Left ventricle myocardium inferior (tissue), 1 donor: ENCODE results near the gene NLRC5. TPM values are rescaled to one million over a fixed set of nuclear protein-coding genes. Genes with fewer than 3 reads are reported as not detected.

Source experiments
- DNase-seq: peaks from one replicate; pipeline ENCODE4 v3.0.0-alpha.2; 2020
- H3K27ac ChIP-seq: fragments of 200-600 bp; replicated peaks from 2 replicates; pipeline ENCODE4 v1.8.0; 2021
- H3K27me3 ChIP-seq: fragments of 200-600 bp; 2 replicates; pipeline ENCODE4 v1.8.0; 2021; ENCODE audit warnings: low read depth
- H3K36me3 ChIP-seq: fragments of 200-600 bp; 2 replicates; pipeline ENCODE4 v1.8.0; 2021
- H3K4me1 ChIP-seq: fragments of 200-600 bp; 2 replicates; pipeline ENCODE4 v1.8.0; 2021
- H3K4me3 ChIP-seq: fragments of 200-600 bp; 2 replicates; pipeline ENCODE4 v1.8.0; 2021; ENCODE audit warnings: mild to moderate bottlenecking, moderate library complexity
- H3K9me3 ChIP-seq: fragments of 200-600 bp; replicated peaks from 2 replicates; pipeline ENCODE4 v1.8.0; 2021
- CTCF ChIP-seq: fragments of 200-600 bp; IDR thresholded peaks from 2 replicates; pipeline ENCODE4 v1.8.0; 2021; ENCODE audit warnings: antibody characterized with exemption, mild to moderate bottlenecking, borderline replicate concordance
- intact Hi-C: fragments of 100-400 bp; cut with micrococcal nuclease; formaldehyde crosslinking; loops from one replicate; pipeline ENCODE4 v1.11.0; 2022
- total RNA-seq: library from RNA; stranded (reverse); fragmentation: NEBNext Ultra II Directional; extraction: Animal tissue kit (Norgen Biotek cat#: 25700); gene quantifications from one replicate; pipeline ENCODE4 v1.2.1, GENCODE V29; 2021
- donor health status: DM: no; HTN: yes; CAD: no; lungs with severe emphysema.

The NLRC5 gene
- total RNA-seq, 1 donor from 2014 or later: 6.6 TPM

GRCh38 chr16:57044931-57045693 lies 55.8 kb downstream of the NLRC5 start:
- Histone ChIP-seq H3K4me1 (peaks cover 29% of the 10 kb centered on the region), H3K27ac (peak overlapping the region; percentile 2), H3K4me3 (peak overlapping the region; percentile 22), H3K27me3 (no peaks in the 10 kb centered on the region), H3K36me3 (peaks cover 14% of the 10 kb centered on the region), H3K9me3 (no peaks in the 10 kb centered on the region)
- intact Hi-C loops: loop anchor here (10.0 kb wide), 1 partner anchor 180 kb away; the partner anchor contains the start of gene SLC12A3
- DNase-seq: no peak
- no peak for TF ChIP-seq CTCF

GRCh38 chr16:57045694-57046381 lies 56.5 kb downstream of the NLRC5 start:
- no peaks in the 10 kb centered on the region for H3K9me3 ChIP-seq
- peak overlapping the region; percentile 2 for H3K27ac ChIP-seq
- H3K4me1 ChIP-seq: peaks cover 29% of the 10 kb centered on the region
- peak overlapping the region; percentile 22 for H3K4me3 ChIP-seq
- H3K27me3 ChIP-seq: no peaks in the 10 kb centered on the region
- peak; percentile 77 for TF ChIP-seq CTCF
- intact Hi-C loops: loop anchor here (10.0 kb wide), 1 partner anchor 181 kb away; the partner anchor contains the start of gene SLC12A3
- peak; percentile 74 for DNase-seq
- H3K36me3 ChIP-seq: peaks cover 8% of the 10 kb centered on the region

GRCh38 chr16:57048095-57048494 lies 58.7 kb downstream of the NLRC5 start:
- Histone ChIP-seq H3K27ac (no peak overlapping the region), H3K9me3 (no peaks in the 10 kb centered on the region), H3K36me3 (peaks cover 20% of the 10 kb centered on the region), H3K27me3 (no peaks in the 10 kb centered on the region), H3K4me3 (no peak overlapping the region), H3K4me1 (peaks cover 11% of the 10 kb centered on the region)
- DNase-seq: no peak
- intact Hi-C loops: loop anchor here (10.0 kb wide), 1 partner anchor 183 kb away; the partner anchor contains the start of gene SLC12A3
- TF ChIP-seq CTCF: no peak

GRCh38 chr16:57049678-57050077 lies 60.3 kb downstream of the NLRC5 start:
- intact Hi-C loops: loop anchor here (10.0 kb wide), 1 partner anchor 185 kb away; the partner anchor contains the start of gene SLC12A3
- peaks cover 11% of the 10 kb centered on the region for H3K4me1 ChIP-seq

More at GRCh38 chr16:57049678-57050077, 60.3 kb downstream of the NLRC5 start:
- H3K9me3 ChIP-seq: no peaks in the 10 kb centered on the region
- no peak for TF ChIP-seq CTCF
- no peaks in the 10 kb centered on the region for H3K27me3 ChIP-seq
- H3K4me3 ChIP-seq: no peak overlapping the region
- H3K27ac ChIP-seq: no peak overlapping the region
- DNase-seq: no peak
- peaks cover 27% of the 10 kb centered on the region for H3K36me3 ChIP-seq
